Erythroblast (primary cell): ENCODE measurements around the gene SPATA16.

Experiments used
- DNase-seq, 2 experiments: peaks; one replicate each; lab custom pipeline; 2025; lab: John Stamatoyannopoulos, UW
- GATA1 ChIP-seq: IDR thresholded peaks from 2 replicates; pipeline ENCODE4 v1.6.1; 2011; ENCODE audit warnings: low read depth, mild to moderate bottlenecking, control low read depth, low read length, moderate library complexity
- POLR2A ChIP-seq: IDR thresholded peaks from 2 replicates; pipeline ENCODE4 v1.6.1; 2011; ENCODE audit warnings: mild to moderate bottlenecking, low read length

The SPATA16 gene

DNA sequence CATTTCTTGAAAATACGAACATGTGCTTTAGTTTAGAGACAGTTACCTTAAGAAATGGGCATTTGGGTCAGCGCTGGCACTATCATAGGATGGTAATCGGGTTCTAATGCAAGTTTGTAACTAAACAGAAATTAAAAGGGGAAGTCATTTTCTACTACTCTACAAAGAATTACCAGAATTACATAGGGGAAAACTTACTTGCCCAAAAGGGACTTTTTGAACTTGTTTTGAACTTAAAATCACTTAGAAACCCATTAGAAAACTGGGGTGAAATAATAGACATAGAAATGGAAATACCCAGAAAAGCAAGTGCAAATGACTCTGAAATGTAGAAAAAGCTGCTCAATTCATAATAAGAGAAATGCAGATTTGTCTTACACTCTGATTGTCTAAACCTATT, 44.9 kb downstream of the SPATA16 start:
- no peak for TF ChIP-seq POLR2A
- no peak for DNase-seq

DNA sequence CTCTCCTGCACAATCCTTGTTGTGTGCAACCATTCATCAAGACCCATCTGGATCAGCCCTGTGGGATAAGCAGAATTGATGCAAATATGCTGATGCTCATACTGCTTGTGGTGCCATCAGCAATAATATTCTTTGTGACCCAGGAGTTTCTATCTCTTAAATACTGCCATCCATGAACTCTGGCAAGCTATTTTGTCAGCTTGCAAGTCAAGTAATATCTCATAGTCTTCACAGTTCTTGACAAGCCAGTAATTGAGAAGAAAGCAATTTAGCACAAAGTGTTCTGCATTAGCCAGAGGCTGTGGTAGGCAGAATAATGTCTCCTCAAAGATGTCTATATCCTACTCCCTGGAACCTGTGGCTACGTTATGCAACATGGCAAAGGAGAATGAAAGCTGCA, 49.0 kb downstream of the SPATA16 start:
- no peak for DNase-seq
- no peak for TF ChIP-seq GATA1
- TF ChIP-seq POLR2A: no peak

DNA sequence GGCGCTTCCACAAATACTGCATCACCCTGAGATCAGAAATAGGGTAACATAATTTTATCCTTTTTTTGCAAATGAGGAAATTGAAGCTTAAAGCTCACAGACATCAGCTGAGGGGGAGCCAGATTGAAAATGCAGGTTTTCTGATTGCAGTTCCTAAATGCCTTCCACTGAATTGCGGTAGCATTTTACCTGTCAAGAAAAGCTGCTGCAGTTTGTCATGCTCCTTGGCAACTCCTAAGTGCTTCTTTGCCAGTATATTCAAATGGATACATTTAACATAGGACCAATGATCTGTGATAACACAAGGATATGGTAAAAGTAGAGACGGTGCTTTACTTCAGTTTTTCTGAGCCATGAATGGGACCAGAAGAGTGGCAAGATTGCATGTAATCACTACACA, 50.5 kb downstream of the SPATA16 start:
- no peak for TF ChIP-seq GATA1
- no peak for TF ChIP-seq POLR2A
- DNase-seq: no peak

DNA sequence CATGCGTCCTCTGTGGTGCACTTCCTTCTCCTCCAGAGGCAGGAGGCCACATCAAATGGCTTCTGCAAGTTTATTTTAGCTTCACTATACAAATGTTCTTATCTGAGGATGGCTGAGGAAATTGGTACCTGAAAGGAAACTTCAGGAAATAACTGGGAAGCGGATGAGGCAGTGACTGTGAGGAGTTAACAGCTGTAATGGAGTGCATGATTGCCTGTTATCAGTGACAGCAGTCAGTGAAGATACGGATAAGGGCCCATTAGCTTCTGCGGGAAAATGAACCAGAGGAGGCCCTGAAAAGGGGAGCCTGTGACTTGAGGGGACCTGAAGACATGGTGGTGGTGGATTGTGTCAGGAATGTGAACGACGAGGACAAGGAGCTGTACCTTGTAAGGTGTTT, 51.8 kb downstream of the SPATA16 start:
- TF ChIP-seq GATA1 (no peak), POLR2A (no peak)
- peak in 1 of 2 experiments; percentile 5 for DNase-seq

DNA sequence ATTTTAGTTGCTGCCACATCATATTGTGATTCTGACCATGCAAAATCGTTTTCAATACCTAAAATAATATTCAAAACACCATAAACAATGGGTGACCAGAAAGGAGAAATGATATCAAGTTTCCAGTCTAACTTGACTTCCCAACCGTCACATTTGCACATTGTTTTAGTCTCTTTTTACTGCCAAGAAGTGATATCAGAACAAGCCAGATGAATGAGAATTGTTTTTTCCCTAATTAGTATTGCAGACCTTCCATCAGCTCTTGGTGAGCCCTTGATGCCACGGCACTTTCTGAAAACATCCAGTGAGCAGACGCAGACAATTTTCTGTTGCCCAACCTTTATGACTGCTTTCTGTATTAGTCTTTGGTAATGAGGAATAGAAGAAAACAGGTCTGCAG, 62.5 kb downstream of the SPATA16 start:
- no peak for TF ChIP-seq GATA1
- no peak for TF ChIP-seq POLR2A
- no peak for DNase-seq

DNA sequence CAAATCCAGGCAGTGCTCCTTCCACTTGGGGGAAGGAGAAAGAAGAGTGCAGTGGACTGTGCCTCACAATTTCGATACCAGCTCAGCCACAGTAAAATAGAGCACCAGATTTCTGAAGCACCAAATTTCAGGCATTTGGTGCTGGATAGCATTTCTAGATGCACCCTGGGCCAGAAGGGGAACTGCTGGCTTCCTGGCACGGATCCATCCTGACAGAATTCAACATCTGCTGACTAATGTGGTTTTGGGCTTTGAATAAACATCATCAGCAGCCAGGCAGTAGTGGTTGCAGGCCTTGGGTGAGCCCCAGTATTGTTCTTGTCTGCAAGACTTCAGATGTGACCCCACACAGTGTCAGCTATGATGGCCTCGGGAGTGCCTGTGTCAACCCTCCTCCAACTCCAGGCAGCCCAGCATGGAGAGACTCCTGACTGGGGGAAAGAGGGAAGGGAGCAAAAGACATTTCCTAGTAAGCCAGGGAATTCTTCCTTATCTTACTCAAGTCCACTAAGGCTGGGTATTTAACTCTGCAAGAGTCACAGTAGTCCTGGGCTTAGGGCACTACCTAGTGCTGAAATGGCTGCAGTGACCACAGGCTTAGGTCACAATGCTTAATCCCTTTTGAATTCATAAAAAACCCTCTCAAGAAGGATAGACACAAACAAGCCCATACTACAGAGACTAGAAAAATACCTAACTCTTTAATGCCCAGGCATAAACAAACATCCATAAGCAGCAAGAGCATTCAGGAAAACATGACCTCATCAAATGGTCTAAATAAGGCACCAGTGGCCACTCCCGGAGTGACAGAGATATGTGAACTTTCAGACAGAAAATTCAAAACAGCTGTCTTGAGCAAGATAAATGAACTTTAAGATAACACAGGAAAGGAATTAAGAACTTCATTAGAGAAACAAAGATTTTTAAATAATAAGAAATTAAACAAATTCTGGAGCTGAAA, 74.7 kb downstream of the SPATA16 start:
- TF ChIP-seq POLR2A (no peak), GATA1 (no peak)
- peak; percentile 63 to 73 for DNase-seq

DNA sequence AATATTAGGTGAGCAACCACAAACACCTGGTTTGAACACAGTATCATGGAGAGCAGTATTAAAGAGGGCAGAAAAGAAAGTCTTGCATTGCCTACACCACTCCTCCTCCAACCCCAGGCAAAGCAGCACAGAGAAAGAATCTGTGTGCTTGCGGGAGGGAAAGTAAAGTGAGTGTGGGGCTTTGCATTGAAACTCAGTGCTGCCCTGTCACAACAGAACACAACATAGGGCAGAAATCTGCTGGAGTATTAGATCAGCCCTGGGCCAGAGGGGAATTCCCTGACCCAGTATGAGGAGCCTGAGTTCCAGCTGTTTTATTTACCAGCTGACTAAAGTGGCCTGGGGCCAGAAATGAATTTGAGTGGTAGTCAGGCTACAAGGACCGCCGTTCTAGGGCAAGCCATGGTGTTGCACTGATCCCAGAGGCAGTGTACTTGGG, 75.5 kb downstream of the SPATA16 start:
- no peak for DNase-seq
- no peak for TF ChIP-seq POLR2A
- no peak for TF ChIP-seq GATA1

DNA sequence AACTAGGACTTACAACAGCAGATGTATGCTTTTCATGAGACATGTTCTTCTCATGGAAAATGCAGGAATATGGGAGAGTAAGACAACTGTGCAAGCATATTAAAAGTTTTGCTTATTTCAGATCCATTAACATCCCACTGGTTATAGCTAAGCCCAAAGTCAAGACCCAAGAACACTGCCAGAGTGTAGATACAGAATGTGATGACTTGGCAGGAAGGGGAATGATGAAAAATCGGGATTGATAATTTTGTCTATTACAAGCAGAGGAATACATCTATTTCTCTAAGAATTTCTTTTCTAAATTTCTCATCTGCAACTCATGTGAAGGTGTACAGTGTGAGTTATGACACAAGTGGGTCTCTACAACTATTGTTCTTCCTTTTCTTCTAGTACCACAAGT, 76.4 kb downstream of the SPATA16 start:
- DNase-seq: no peak
- TF ChIP-seq POLR2A (no peak), GATA1 (no peak)

DNA sequence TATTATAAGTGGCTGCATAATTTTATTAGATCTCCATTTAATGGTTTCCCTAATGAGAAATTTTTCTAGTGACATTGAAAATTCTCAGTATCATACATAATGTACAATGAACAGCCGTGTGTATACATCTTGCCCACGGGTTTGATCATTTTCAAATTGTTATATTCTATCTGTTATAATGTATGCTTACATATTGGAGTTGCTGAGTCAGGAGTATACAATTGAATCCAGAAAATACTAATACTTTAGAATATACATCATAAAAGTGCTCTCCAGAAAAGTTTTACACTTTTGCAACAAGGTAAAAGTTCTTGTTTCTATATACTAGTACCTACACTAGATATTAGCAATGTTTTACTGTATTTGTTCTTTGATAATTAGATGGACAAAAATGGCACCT, 82.8 kb downstream of the SPATA16 start:
- no peak for TF ChIP-seq POLR2A
- no peak for TF ChIP-seq GATA1
- no peak for DNase-seq

DNA sequence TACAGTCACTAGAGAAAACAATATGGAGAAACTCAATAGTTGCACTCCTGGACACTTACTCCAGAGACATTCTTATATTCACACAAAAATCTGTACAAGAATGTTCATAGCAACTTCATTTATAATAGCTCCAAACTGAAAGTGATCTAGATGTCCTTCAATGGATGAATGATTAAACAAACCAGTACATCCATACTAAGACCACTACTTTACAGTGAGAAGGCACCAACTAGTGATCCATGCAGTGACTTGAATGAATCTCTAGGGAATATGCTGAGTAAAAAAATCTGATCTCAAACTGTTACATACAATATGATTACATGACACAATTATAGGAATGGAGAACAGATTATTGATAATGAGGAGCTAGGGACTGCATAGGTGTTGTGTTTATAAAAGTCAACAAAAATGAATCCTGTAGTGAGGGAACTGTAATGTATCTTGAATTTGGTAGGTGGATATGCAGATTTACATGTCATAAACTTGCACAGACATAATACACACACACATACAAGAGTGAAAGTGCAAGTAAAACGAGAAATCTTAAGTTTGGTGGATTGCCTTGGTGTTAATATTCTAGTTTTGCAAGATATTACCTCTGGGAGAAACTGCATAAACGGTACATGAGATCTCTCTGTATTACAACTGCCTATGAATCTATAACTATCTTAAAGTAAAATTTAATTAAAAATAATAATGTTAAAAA, 85.7 kb downstream of the SPATA16 start:
- TF ChIP-seq GATA1 (no peak), POLR2A (no peak)
- DNase-seq: no peak

DNA sequence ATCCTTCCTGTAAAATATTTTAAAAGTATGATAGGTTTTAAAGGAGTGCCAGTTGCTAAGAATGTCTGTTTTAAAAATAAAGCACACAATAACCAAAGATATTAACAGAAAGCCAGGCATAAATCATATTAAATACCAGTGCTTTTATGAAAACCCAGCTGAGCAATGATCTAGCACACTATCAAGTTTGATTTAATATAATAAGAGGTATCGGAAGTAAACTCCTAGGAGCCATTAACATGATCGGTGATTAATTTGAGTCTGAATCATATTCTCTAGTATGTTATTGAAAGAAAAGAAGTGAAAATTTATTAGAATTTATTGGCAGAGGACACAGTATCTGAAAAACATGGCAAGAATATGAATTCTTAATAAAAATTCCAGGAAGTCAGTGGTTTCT, 91.7 kb downstream of the SPATA16 start:
- TF ChIP-seq POLR2A (no peak), GATA1 (no peak)
- DNase-seq: no peak

DNA sequence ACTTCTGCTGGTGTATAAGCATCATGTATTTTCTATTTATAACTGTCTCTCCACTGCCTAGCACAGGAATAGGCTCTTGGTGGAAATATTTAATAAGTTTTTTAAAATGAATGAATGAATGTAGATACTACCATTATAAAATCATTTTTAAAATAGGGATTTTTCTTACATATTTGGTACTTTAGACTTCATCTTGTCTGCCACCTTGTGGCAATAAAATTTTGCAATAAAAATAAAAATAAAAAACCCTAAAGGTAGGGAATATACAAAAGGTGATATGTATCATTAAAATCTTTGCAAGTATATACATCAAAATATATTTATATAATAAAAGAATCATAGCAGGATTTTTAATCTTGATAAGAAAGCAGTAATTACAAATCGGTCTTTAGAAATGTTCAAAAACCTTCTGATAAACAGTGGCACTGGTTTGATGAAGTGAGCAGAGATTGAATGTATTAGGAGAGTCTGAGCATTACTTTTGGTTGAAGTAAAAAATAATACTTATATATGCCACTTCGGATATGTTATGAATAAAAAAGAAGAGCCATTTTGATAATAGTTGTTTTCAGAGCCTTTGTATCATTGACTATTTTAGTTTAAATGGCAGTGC, 95.2 kb downstream of the SPATA16 start:
- peak; percentile 1 to 18 for DNase-seq
- TF ChIP-seq GATA1 (no peak), POLR2A (no peak)

DNA sequence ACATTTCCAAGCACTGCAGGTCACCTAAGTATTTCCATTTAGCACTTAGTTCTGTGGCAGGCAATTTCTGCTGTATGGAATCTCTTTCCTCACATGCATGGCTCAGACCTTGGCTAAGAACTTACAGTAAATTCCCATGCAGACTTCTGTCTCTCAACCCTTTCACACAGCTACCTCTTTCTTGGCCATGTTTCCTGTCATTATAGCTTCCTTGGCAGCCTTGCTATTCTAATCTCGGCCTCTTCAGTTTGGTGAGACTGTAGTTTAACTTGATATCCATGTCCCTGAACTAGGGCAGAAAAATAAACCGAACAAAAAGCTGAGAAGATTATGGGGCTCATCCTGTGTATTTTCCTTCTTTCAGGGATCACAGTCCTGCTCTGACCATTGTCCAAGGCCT, 96.0 kb downstream of the SPATA16 start:
- TF ChIP-seq GATA1: no peak
- no peak for TF ChIP-seq POLR2A
- no peak for DNase-seq

DNA sequence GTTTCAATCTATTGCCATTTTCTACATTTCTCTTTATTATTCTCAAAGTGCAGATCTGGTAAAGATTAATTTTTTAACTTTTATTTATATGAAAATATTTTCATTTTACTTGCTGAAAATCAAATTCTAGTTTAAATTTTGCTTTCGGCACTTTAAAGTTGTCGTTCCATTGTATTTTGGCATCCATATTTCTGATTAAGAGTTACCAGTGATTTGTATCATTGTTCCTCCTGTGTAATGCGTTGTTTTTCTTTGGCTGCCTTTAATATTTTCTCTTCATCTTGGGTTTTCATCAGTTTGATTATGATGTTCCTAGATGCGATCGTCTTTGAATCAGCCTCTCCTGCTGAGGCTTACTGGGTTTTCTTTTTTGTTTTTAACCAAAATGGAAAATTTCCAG, 97.3 kb downstream of the SPATA16 start:
- TF ChIP-seq GATA1 (no peak), POLR2A (no peak)
- no peak for DNase-seq

DNA sequence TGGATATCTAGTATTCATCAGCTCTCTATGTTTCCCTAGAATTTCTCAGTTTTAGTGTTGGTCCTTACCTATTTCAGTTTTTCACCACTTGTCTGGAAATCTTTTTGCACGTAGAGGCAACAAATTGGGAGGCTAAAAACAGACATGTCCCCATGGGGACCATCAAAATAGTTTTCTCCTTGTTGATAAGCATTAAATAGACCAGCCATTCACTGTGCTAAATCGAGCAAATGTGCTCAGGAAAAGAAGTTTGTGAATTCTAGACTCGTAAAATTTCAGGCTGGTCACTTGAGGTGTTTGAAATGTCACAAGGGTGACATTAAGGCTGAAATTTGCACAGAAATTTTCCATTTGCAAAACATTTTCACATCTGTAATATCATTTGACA, 102.6 kb downstream of the SPATA16 start:
- no peak for DNase-seq

More for the DNA sequence above, 102.6 kb downstream of the SPATA16 start:
- no peak for TF ChIP-seq GATA1
